HCT116 (cell line): ENCODE measurements around the gene ZNF182. TPM values are rescaled to one million over a fixed set of nuclear protein-coding genes. Genes with fewer than 3 reads are reported as not detected.

Experiments
- ATAC-seq: fragments of 200-7000 bp; cut with Tn5 transposase; 2 replicates; pipeline ENCODE4 v1.9.1; 2020; ENCODE audit warnings: mild to moderate bottlenecking, moderate library complexity
- BruUV-seq: library from RNA; stranded (reverse); fragments of 400-500 nt; replicated peaks from 2 replicates; lab custom pipeline; 2021; lab: Mats Ljungman, UMichigan
- CTCF ChIA-PET: fragments of 300-600 bp; sonication (Branson Sonifier 250); formaldehyde crosslinking; loops from one replicate; lab custom pipeline; 2021; ENCODE audit warnings: antibody characterized with exemption; lab: Charles Lee
- POLR2A ChIA-PET: fragments of 300-600, 350-600 bp; sonication (Branson Sonifier 250); formaldehyde crosslinking; loops from one replicate; lab custom pipeline; 2021; ENCODE audit warnings: antibody characterized with exemption; lab: Charles Lee
- RAD21 ChIA-PET, 2 experiments: fragments of 300-600 bp; sonication (Branson Sonifier 250); formaldehyde crosslinking; loops; one replicate each; lab custom pipeline; 2023; ENCODE audit warnings: low total read pairs in 2 of 2; ENCODE audit not compliant: uncharacterized antibody in 2 of 2, unreplicated experiment in 2 of 2, low non-redundant PET in 1 of 2; lab: Charles Lee
- DNase-seq: peaks from one replicate; pipeline ENCODE4 v3.0.0-alpha.2; 2010; ENCODE audit warnings: low read depth, low spot score
- H2AFZ ChIP-seq: fragments of 200-600 bp; shearing (Covaris generic), sonication (generic); 2 replicates; pipeline ENCODE4 v1.6.1; 2017; ENCODE audit warnings: low read depth, mixed run types, mixed read lengths, antibody characterized with exemption, low read length; ENCODE audit not compliant: poor library complexity, severe bottlenecking
- H3K27ac ChIP-seq: 2 replicates; pipeline ENCODE4 v1.5.1; 2012; ENCODE audit warnings: low read depth, low read length
- H3K27me3 ChIP-seq: fragments of 200-600 bp; sonication (generic); 2 replicates; pipeline ENCODE4 v1.6.1; 2016; ENCODE audit warnings: mixed run types, low read length, mixed read lengths; ENCODE audit not compliant: insufficient read depth
- H3K36me3 ChIP-seq, 2 experiments: fragments of 200-500 bp in 1 of 2; fragments of 200-600 bp in 1 of 2; sonication (Bioruptor generic) in 1 of 2; sonication (generic) in 1 of 2; 2 replicates each; pipeline versions ENCODE4 v1.5.1 to v1.6.1; 2014 to 2016; ENCODE audit warnings: low read length in 2 of 2, inconsistent platforms in 1 of 2, mixed read lengths in 1 of 2, mixed run types in 1 of 2; ENCODE audit not compliant: insufficient read depth in 2 of 2, control insufficient read depth in 1 of 2
- H3K4me1 ChIP-seq, 2 experiments: fragments of 200-600 bp in 1 of 2; sonication (generic) in 1 of 2; 2 replicates each; pipeline versions ENCODE4 v1.5.1 to v1.6.1; 2012 to 2017; ENCODE audit warnings: low read length in 2 of 2, inconsistent platforms in 1 of 2, mild to moderate bottlenecking in 1 of 2, mixed read lengths in 1 of 2, mixed run types in 1 of 2, moderate library complexity in 1 of 2; ENCODE audit not compliant: insufficient read depth in 2 of 2, control insufficient read depth in 1 of 2
- H3K4me2 ChIP-seq: fragments of 200-600 bp; sonication (generic); 2 replicates; pipeline ENCODE4 v1.6.1; 2017; ENCODE audit warnings: mixed run types, low read length, mixed read lengths
- H3K4me3 ChIP-seq, 2 experiments: fragments of 200-600 bp in 1 of 2; sonication (generic) in 1 of 2; replicated peaks in 1 of 2; 2 replicates each; pipeline ENCODE4 v1.5.1; 2011 to 2016; ENCODE audit warnings: low read length in 2 of 2, control low read depth in 1 of 2, low read depth in 1 of 2, mild to moderate bottlenecking in 1 of 2, mixed read lengths in 1 of 2, mixed run types in 1 of 2
- H3K79me2 ChIP-seq: fragments of 200-600 bp; sonication (generic); 2 replicates; pipeline ENCODE4 v1.6.1; 2017; ENCODE audit warnings: mild to moderate bottlenecking, mixed run types, low read length, moderate library complexity, mixed read lengths; ENCODE audit not compliant: insufficient read depth
- H3K9ac ChIP-seq: fragments of 200-600 bp; sonication (generic); 2 replicates; pipeline ENCODE4 v1.6.1; 2016; ENCODE audit warnings: low read length, mixed read lengths
- H3K9me2 ChIP-seq: fragments of 200-600 bp; sonication (generic), shearing (Covaris generic); 2 replicates; pipeline ENCODE4 v1.6.1; 2017; ENCODE audit warnings: mixed run types, mild to moderate bottlenecking, moderate library complexity; ENCODE audit not compliant: insufficient read depth
- H3K9me3 ChIP-seq, 2 experiments: fragments of 200-500 bp in 1 of 2; fragments of 200-600 bp in 1 of 2; sonication (Bioruptor generic) in 1 of 2; sonication (generic) in 1 of 2; 2 replicates each; pipeline ENCODE4 v1.6.1; 2014 to 2017; ENCODE audit warnings: low read length in 2 of 2, mixed read lengths in 2 of 2, inconsistent platforms in 1 of 2, low read depth in 1 of 2, mild to moderate bottlenecking in 1 of 2, mixed run types in 1 of 2, moderate library complexity in 1 of 2; ENCODE audit not compliant: control insufficient read depth in 1 of 2, insufficient read depth in 1 of 2
- H4K20me1 ChIP-seq: fragments of 200-600 bp; sonication (generic), shearing (Covaris generic); 2 replicates; pipeline ENCODE4 v1.6.1; 2017; ENCODE audit warnings: mixed run types, mild to moderate bottlenecking, moderate library complexity; ENCODE audit not compliant: insufficient read depth
- ATF3 ChIP-seq: IDR thresholded peaks from 2 replicates; pipeline ENCODE4 v1.6.1; 2012
- CEBPB ChIP-seq: IDR thresholded peaks from 2 replicates; pipeline ENCODE4 v1.6.1; 2012; ENCODE audit warnings: low read depth
- JUND ChIP-seq: IDR thresholded peaks from 2 replicates; pipeline ENCODE4 v1.6.1; 2012
- POLR2AphosphoS5 ChIP-seq: IDR thresholded peaks from 2 replicates; pipeline ENCODE4 v1.6.1; 2011; ENCODE audit warnings: mild to moderate bottlenecking, low read depth, low read length, moderate library complexity
- RAD21 ChIP-seq: IDR thresholded peaks from 2 replicates; pipeline ENCODE4 v1.6.1; 2012; ENCODE audit warnings: low read depth, mild to moderate bottlenecking
- REST ChIP-seq: IDR thresholded peaks from 2 replicates; pipeline ENCODE4 v1.6.1; 2012; ENCODE audit warnings: low read depth
- SRF ChIP-seq: IDR thresholded peaks from 2 replicates; pipeline ENCODE4 v1.6.1; 2012; ENCODE audit warnings: low read depth
- ZNF274 ChIP-seq: fragments of 200-500 bp; sonication (Bioruptor generic); IDR thresholded peaks from 2 replicates; pipeline ENCODE4 v1.6.1; 2014; ENCODE audit warnings: mild to moderate bottlenecking, low read depth, low read length, inconsistent platforms
- intact Hi-C: fragments of 100-400 bp; cut with micrococcal nuclease; formaldehyde crosslinking; loops from 2 replicates; pipeline ENCODE4 v1.10.0; 2022
- total RNA-seq: library from RNA; stranded (reverse); gene quantifications from one replicate; pipeline ENCODE4 v1.2.1, GENCODE V29; 2021; ENCODE audit not compliant: unreplicated experiment

ZNF182 gene
- total RNA-seq, 1 experiment from 2014 or later, result 5.1 TPM

- no peak for TF ChIP-seq SRF
- TF ChIP-seq RAD21, result no peak
- TF ChIP-seq CEBPB, result no peak
- no peak for TF ChIP-seq ATF3
- TF ChIP-seq JUND, result no peak
- no peak for TF ChIP-seq ZNF274
- TF ChIP-seq REST, result no peak
- TF ChIP-seq POLR2AphosphoS5, result no peak
- TF ChIP-seq, all 23 proteins: peak for 0
- ChIA-PET POLR2A (no interaction called here), RAD21 (no interaction called here), CTCF (no interaction called here)
- Histone ChIP-seq H4K20me1 (no peaks in the 10 kb centered on the region), H3K9me3 (no peaks in the 10 kb centered on the region), H3K9ac (no peak overlapping the region), H3K4me2 (no peak overlapping the region), H3K27ac (no peak overlapping the region), H3K79me2 (no peaks in the 10 kb centered on the region), H3K36me3 (no peaks in the 10 kb centered on the region), H3K27me3 (no peaks in the 10 kb centered on the region), H2AFZ (no peak overlapping the region), H3K9me2 (no peaks in the 10 kb centered on the region), H3K4me3 (no peak overlapping the region), H3K4me1 (no peaks in the 10 kb centered on the region)
- intact Hi-C loops, result no loop called here
- DNase-seq, result no peak
- BruUV-seq, result no TSS peak
- ATAC-seq, result no peak
Measured at GRCh38 chrX:48001260-48001659, 2.5 kb downstream of the ZNF182 start.
